IPS DF 6.9 (cell line): Measurements from ENCODE around the gene TMPRSS4.

Experiments used
- DNase-seq: peaks from one replicate; pipeline ENCODE4 v3.0.0-alpha.2; 2013; ENCODE audit warnings: low read depth, low spot score
- H3K27ac ChIP-seq: one replicate; pipeline ENCODE4 v1.5.1; 2013; ENCODE audit warnings: low read length, control low read depth
- H3K27me3 ChIP-seq: 2 replicates; pipeline ENCODE4 v1.6.1; 2013; ENCODE audit warnings: mild to moderate bottlenecking, low read length; ENCODE audit not compliant: control insufficient read depth, insufficient read depth
- H3K36me3 ChIP-seq: 2 replicates; pipeline ENCODE4 v1.6.1; 2013; ENCODE audit warnings: low read length; ENCODE audit not compliant: control insufficient read depth, insufficient read depth
- H3K4me1 ChIP-seq: 2 replicates; pipeline ENCODE4 v1.6.1; 2013; ENCODE audit warnings: low read length; ENCODE audit not compliant: control insufficient read depth, insufficient read depth
- H3K4me3 ChIP-seq: 2 replicates; pipeline ENCODE4 v1.5.1; 2013; ENCODE audit warnings: mild to moderate bottlenecking, low read length
- H3K9me3 ChIP-seq: 2 replicates; pipeline ENCODE4 v1.6.1; 2013; ENCODE audit warnings: low read length, inconsistent platforms; ENCODE audit not compliant: control insufficient read depth, insufficient read depth
- WGBS: extraction: QIAGEN DNeasy Blood & Tissue Kit; methylation state at CpG from one replicate; pipeline ENCODE4 v1.1.7; 2013; ENCODE audit warnings: mixed read lengths, missing lambda C conversion rate; ENCODE audit not compliant: insufficient read length, insufficient coverage; 5-methylcytosine and 5-hydroxymethylcytosine counted together

TMPRSS4 gene

DNA sequence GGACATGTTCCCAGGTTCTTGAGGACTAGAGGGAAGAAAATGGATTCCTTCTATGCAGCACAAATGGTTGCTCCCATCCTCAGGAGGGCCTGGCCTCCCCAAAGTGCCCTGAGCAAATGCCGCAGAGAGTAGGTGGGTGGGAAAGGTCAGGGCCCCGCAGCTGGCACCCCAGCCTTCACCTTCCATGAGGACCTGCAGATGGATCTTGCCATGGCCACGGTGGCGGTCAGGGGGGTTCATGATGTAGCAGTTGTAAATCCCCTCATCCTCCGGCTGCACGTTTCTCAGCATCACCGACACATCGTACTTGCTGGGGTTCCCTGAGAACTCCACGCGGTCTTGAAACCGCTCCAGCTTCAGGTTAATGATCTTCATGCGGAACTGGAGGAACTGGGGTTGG lies 91.0 kb downstream of the TMPRSS4 start:
- Histone ChIP-seq H3K9me3 (no peaks in the 10 kb centered on the region), H3K4me1 (peaks cover 13% of the 10 kb centered on the region; the same call in 1 of the 2 replicates), H3K36me3 (no peaks in the 10 kb centered on the region), H3K27me3 (peaks cover 17% of the 10 kb centered on the region), H3K27ac (no peak overlapping the region), H3K4me3 (no peak overlapping the region)
- no peak for DNase-seq
- no CpG with 5 or more reads among the region's 12 CpGs for WGBS

DNA sequence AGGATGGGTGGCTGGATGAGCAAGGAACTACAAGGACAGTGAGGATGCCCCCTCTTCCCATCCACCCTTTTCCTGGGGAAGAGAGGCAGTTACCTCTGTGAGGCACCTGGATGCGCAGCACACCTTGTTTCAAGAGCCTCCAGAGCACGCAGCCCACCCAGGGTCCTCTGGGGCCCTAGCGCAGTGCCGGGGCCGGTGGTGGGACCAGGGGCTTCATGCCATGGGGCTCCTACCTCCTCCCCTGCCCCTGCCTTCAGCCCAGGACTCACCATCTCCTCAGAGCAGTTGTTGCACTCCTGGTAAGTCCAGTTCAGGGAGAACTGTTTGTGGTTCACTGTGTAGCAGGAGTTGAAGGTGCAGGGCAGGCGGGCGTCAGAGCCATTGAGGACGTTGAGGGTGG lies 91.4 kb downstream of the TMPRSS4 start:
- no peak overlapping the region for H3K27ac ChIP-seq
- no peaks in the 10 kb centered on the region for H3K36me3 ChIP-seq
- no CpG with 5 or more reads among the region's 8 CpGs for WGBS
- H3K4me1 ChIP-seq, result peaks cover 13% of the 10 kb centered on the region; the same call in 1 of the 2 replicates
- H3K9me3 ChIP-seq, result no peaks in the 10 kb centered on the region
- no peak overlapping the region for H3K4me3 ChIP-seq
- DNase-seq, result no peak
- peaks cover 17% of the 10 kb centered on the region for H3K27me3 ChIP-seq

DNA sequence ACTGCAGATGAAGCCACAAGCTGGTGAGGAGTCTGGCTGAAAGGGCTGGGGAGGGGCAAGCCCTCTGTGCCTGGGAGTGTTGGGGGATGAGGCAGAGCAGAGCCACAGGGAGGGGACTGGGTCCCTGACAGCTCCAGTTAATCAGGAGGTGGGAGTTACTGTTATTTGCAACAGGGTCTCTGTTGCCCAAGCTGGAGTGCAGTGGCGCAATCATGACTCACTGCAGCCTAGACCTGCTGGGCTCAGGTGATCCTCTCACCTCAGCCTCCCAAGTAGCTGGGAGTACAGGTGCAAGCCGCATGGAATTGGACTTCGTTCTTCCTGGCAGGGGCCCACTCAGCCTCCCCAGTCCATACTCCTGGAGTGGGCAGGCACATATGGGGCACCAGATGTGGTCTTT lies 91.9 kb downstream of the TMPRSS4 start:
- Histone ChIP-seq H3K27ac (no peak overlapping the region), H3K9me3 (no peaks in the 10 kb centered on the region), H3K27me3 (peaks cover 17% of the 10 kb centered on the region), H3K36me3 (no peaks in the 10 kb centered on the region), H3K4me3 (no peak overlapping the region), H3K4me1 (peaks cover 13% of the 10 kb centered on the region; the same call in 1 of the 2 replicates)
- WGBS, result no CpG with 5 or more reads among the region's 3 CpGs
- no peak for DNase-seq

DNA sequence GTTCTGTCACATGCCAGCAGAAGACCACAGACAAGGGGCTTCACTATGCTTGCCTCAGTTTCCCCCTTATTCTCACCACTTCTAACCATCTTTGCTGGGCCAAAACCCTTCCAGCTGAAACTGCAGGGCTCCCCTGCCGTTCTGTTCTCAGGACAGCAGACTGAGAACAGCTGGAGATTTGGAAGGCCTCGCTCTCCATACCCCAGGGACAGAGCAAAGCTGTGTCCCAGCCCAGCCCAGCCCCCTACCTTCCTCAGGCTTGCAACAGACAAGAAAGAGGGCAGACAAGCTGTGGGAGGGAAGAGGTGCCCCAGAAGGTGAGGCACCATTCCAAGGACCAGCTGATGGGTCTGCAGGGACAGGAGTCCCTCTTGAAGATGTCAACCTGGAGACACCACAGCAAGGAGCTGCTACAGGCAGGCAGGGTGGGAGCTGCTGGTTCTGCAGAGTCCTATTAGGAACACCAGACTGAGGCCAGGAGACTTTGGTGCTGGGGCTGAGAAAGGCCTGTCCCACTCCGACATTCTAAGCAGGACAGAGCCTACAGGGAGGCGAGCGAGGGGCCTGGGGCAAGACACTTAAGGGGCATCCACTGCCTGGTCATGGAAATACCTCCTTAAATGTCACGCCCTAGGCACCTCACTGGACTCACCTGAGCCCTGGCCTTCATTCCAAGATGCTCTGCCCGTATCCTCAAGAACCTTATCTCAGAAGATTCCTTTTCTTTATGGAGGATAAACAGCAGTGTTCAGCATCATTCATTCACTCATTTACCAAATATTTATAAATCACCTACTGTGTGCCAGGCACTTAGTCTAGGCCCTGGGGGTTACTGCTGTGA lies 92.6 kb downstream of the TMPRSS4 start:
- H3K36me3 ChIP-seq, result no peaks in the 10 kb centered on the region
- H3K9me3 ChIP-seq, result no peaks in the 10 kb centered on the region
- no peak for DNase-seq
- no CpG with 5 or more reads among the region's 7 CpGs for WGBS
- H3K27ac ChIP-seq, result no peak overlapping the region
- peaks cover 17% of the 10 kb centered on the region for H3K27me3 ChIP-seq
- no peak overlapping the region for H3K4me3 ChIP-seq
- peaks cover 13% of the 10 kb centered on the region; the same call in 1 of the 2 replicates for H3K4me1 ChIP-seq

DNA sequence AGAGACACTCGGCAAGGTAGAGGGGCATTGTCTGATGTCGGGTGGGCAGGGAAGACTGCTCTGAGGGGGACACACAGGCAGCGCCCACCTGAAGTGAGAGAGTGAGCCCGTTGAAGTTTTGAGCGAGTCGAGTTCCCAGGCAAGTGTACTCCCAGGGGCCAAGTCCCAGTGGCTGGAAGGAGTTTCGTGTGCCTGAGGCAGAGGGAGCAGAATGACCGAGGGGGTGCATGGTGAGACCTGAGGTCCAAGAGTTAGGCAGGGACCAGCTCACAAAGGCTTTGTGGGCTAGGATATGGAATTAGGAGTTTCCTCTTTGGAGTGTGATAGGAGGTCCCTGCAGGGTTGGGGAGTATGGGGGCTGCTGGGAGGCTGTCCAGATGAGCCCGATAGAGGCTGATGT lies 93.4 kb downstream of the TMPRSS4 start:
- WGBS, result no CpG with 5 or more reads among the region's 9 CpGs
- H3K27me3 ChIP-seq, result peaks cover 19% of the 10 kb centered on the region

DNA sequence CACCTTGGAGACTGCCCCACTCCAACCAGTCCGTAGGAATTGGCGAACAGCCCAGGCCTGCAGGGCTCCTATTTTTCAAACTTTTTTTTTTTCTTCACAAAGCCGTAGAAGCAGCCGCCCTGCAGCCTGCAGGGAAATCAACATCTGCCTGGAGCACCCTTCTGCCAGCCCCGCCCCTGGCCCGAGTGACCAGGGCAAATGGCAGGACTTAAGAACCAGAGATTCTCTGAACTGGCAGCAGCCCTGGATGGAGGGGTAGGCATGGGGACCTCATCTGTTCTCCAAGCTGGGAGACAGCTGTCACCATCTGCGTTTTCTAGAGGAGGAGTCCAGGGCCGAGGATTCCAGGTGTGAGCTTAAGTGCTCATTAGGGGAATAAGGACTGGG lies 94.0 kb downstream of the TMPRSS4 start:
- H3K36me3 ChIP-seq, result no peaks in the 10 kb centered on the region
- DNase-seq, result no peak
- peak overlapping the region; percentile 59; the same call in 1 of the 2 replicates for H3K4me3 ChIP-seq
- no peak overlapping the region for H3K27ac ChIP-seq
- no CpG with 5 or more reads among the region's 8 CpGs for WGBS
- peaks cover 22% of the 10 kb centered on the region for H3K27me3 ChIP-seq
- H3K4me1 ChIP-seq, result peaks cover 16% of the 10 kb centered on the region
- H3K9me3 ChIP-seq, result no peaks in the 10 kb centered on the region

More for the DNA sequence above, 93.4 kb downstream of the TMPRSS4 start:
- Histone ChIP-seq H3K36me3 (no peaks in the 10 kb centered on the region), H3K4me1 (peaks cover 14% of the 10 kb centered on the region; the same call in 1 of the 2 replicates), H3K9me3 (no peaks in the 10 kb centered on the region), H3K27ac (no peak overlapping the region), H3K4me3 (no peak overlapping the region)
- DNase-seq, result no peak
